ENCODE measurements around the gene C9orf85. TPM values are rescaled to one million over a fixed set of nuclear protein-coding genes. Genes with fewer than 3 reads are reported as not detected.

Gene C9orf85
- total and polyA plus RNA-seq, 2 of the 8 experiments (the other 6 are each of a cell fraction or from before 2014, with no cell fraction given): 6.3 to 14.5 TPM

DNA sequence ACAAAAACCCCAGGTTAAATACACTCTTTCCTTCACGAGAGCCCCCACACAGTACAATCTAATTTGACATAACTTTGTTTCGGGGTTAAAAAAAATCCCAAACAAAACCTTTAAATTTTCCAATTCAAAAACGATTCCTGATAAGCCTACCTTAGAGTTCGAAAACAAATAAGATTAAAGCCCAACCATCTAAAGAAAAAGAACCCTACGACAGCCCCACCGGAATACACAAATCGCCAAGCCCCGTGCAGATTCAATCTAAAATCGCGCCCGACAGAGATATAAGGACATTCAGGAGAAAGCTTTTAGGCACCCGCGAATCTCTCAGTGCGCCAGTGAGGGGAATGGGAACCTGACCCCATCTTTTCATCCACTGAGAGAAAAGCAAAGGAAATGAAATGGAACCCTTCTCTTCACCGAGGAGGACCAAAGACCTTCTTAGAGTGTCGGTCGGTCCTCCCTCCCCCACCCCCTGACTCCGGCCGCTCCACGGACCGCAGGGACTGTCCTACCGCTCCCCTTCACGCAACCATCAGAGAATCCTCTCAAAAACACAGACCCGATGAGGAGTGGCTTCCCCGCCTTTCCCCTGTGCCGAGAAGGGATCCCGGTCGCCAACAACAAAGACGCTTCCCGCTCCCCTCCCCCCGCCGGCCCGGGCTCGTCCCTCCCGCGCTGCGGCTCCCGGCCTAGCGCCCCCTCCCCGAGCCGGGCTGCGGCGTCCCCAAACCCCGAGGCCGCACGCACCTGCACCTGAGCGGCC, 1.4 kb upstream of the C9orf85 start (continued):
- TF ChIP-seq ZNF274 (IDR thresholded peaks at IDR 0.05; ENCODE audit: borderline replicate concordance, extremely low read depth, low read length) (no peak), RXRA (IDR thresholded peaks at IDR 0.05; ENCODE audit: insufficient read depth, low read depth, low read length) (no peak), NRF1 (IDR thresholded peaks at IDR 0.05; ENCODE audit: low read depth, low read length) (no peak), SRF (IDR thresholded peaks at IDR 0.05; ENCODE audit: low read depth, low read length) (no peak), JUN (IDR thresholded peaks at IDR 0.05; ENCODE audit: low read depth, low read length) (no peak), TEAD4 (IDR thresholded peaks at IDR 0.05; ENCODE audit: low read depth, low read length) (no peak), HDAC6 (IDR thresholded peaks at IDR 0.05; ENCODE audit: low read depth, low read length) (no peak), GABPA (IDR thresholded peaks at IDR 0.05; ENCODE audit: borderline replicate concordance, insufficient read depth, low read length) (no peak), SUZ12 (IDR thresholded peaks at IDR 0.05; ENCODE audit: low read length) (no peak), KDM4A (IDR thresholded peaks at IDR 0.05; ENCODE audit: low read depth, low read length, severe bottlenecking) (peak; percentile 15), EGR1 (IDR thresholded peaks at IDR 0.05; ENCODE audit: borderline replicate concordance, low read depth, low read length) (no peak), RAD21 (IDR thresholded peaks at IDR 0.05 in 1 of 2, conservative IDR thresholded peaks at IDR 0.05 in 1 of 2; ENCODE audit: low read depth in 2 of 2, low read length in 2 of 2) (peak in 1 of 2 experiments; percentile 1; a peak in 1 of 4 replicates)
- TF ChIP-seq, protein P1, sequence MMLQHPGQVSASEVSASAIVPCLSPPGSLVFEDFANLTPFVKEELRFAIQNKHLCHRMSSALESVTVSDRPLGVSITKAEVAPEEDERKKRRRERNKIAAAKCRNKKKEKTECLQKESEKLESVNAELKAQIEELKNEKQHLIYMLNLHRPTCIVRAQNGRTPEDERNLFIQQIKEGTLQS (IDR thresholded peaks at IDR 0.05; ENCODE audit: insufficient read depth, low read depth, low read length): no peak
- TF ChIP-seq, protein P2, sequence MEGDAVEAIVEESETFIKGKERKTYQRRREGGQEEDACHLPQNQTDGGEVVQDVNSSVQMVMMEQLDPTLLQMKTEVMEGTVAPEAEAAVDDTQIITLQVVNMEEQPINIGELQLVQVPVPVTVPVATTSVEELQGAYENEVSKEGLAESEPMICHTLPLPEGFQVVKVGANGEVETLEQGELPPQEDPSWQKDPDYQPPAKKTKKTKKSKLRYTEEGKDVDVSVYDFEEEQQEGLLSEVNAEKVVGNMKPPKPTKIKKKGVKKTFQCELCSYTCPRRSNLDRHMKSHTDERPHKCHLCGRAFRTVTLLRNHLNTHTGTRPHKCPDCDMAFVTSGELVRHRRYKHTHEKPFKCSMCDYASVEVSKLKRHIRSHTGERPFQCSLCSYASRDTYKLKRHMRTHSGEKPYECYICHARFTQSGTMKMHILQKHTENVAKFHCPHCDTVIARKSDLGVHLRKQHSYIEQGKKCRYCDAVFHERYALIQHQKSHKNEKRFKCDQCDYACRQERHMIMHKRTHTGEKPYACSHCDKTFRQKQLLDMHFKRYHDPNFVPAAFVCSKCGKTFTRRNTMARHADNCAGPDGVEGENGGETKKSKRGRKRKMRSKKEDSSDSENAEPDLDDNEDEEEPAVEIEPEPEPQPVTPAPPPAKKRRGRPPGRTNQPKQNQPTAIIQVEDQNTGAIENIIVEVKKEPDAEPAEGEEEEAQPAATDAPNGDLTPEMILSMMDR (IDR thresholded peaks at IDR 0.05; ENCODE audit: control extremely low read depth in 1 of 3, insufficient read depth in 1 of 3, low read depth in 1 of 3, low read length in 3 of 3): no peak
- TF ChIP-seq, protein P3, sequence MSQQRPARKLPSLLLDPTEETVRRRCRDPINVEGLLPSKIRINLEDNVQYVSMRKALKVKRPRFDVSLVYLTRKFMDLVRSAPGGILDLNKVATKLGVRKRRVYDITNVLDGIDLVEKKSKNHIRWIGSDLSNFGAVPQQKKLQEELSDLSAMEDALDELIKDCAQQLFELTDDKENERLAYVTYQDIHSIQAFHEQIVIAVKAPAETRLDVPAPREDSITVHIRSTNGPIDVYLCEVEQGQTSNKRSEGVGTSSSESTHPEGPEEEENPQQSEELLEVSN (IDR thresholded peaks at IDR 0.05): no peak
